OCI-LY7 (cell line): ENCODE measurements around the gene PNPLA1. TPM values are rescaled to one million over a fixed set of nuclear protein-coding genes. Genes with fewer than 3 reads are reported as not detected.

Source experiments
- BruUV-seq: library from RNA; stranded (reverse); fragments of 400-500 nt; replicated peaks from 2 replicates; lab custom pipeline; 2021; lab: Mats Ljungman, UMichigan
- CTCF ChIA-PET: fragments of 300-600 bp; sonication (Branson Sonifier 250); formaldehyde crosslinking; loops from one replicate; lab custom pipeline; 2022; ENCODE audit warnings: antibody characterized with exemption; ENCODE audit not compliant: unreplicated experiment; lab: Charles Lee
- POLR2A ChIA-PET: fragments of 300-600 bp; sonication (Branson Sonifier 250); formaldehyde crosslinking; loops from one replicate; lab custom pipeline; 2022; ENCODE audit warnings: antibody characterized with exemption; lab: Charles Lee
- DNase-seq: peaks from one replicate; pipeline ENCODE4 v3.0.0-alpha.2; 2015; ENCODE audit warnings: low spot score
- H2AFZ ChIP-seq: fragments of 200-600 bp; sonication (generic), shearing (Covaris generic); 2 replicates; pipeline ENCODE4 v1.6.1; 2014; ENCODE audit warnings: mild to moderate bottlenecking, antibody characterized with exemption, low read length, moderate library complexity
- H3K27ac ChIP-seq: fragments of 200-600 bp; sonication (generic); 2 replicates; pipeline ENCODE4 v1.5.1; 2014; ENCODE audit warnings: mixed run types, low read depth, mild to moderate bottlenecking, moderate library complexity, low read length, inconsistent platforms; ENCODE audit not compliant: poor library complexity, severe bottlenecking
- H3K36me3 ChIP-seq: fragments of 200-600 bp; sonication (generic); 2 replicates; pipeline ENCODE4 v1.6.1; 2014; ENCODE audit warnings: mild to moderate bottlenecking, antibody characterized with exemption, low read length, moderate library complexity, mixed read lengths; ENCODE audit not compliant: insufficient read depth
- H3K4me1 ChIP-seq: fragments of 200-600 bp; sonication (generic); 2 replicates; pipeline ENCODE4 v1.5.1; 2014; ENCODE audit warnings: mild to moderate bottlenecking, low read length; ENCODE audit not compliant: insufficient read depth, poor library complexity, severe bottlenecking
- H3K4me2 ChIP-seq: fragments of 200-600 bp; sonication (generic); 2 replicates; pipeline ENCODE4 v1.6.1; 2014; ENCODE audit warnings: mild to moderate bottlenecking, low read length
- H3K4me3 ChIP-seq: fragments of 200-600 bp; sonication (generic); 2 replicates; pipeline ENCODE4 v1.5.1; 2014; ENCODE audit warnings: mild to moderate bottlenecking, low read depth, low read length; ENCODE audit not compliant: poor library complexity, severe bottlenecking
- H3K79me2 ChIP-seq: fragments of 200-600 bp; sonication (generic); 2 replicates; pipeline ENCODE4 v1.6.1; 2016; ENCODE audit warnings: low read depth, mild to moderate bottlenecking, low read length, moderate library complexity, mixed read lengths; ENCODE audit not compliant: insufficient read depth
- H3K9me2 ChIP-seq: fragments of 200-600 bp; sonication (generic); 2 replicates; pipeline ENCODE4 v1.6.1; 2016; ENCODE audit warnings: mild to moderate bottlenecking, low read length, mixed read lengths; ENCODE audit not compliant: insufficient read depth
- H3K9me3 ChIP-seq: fragments of 200-600 bp; sonication (generic); 2 replicates; pipeline ENCODE4 v1.6.1; 2014; ENCODE audit warnings: mild to moderate bottlenecking, mixed run types, low read length, mixed read lengths
- H4K20me1 ChIP-seq: fragments of 200-600 bp; sonication (generic); 2 replicates; pipeline ENCODE4 v1.6.1; 2014; ENCODE audit warnings: mild to moderate bottlenecking, antibody characterized with exemption, low read length, moderate library complexity, mixed read lengths; ENCODE audit not compliant: insufficient read depth
- EZH2phosphoT487 ChIP-seq: fragments of 200-600 bp; sonication (generic); IDR thresholded peaks from 2 replicates; pipeline ENCODE4 v1.6.1; 2018; ENCODE audit warnings: low read depth, borderline replicate concordance, mild to moderate bottlenecking, mixed run types, antibody characterized with exemption, low read length, moderate library complexity, mixed read lengths
- intact Hi-C: fragments of 100-400 bp; cut with micrococcal nuclease; formaldehyde crosslinking; loops from one replicate; pipeline ENCODE4 v1.10.0; 2022; ENCODE audit not compliant: unreplicated experiment
- total RNA-seq, 2 experiments: library from RNA; depleted of rRNA in 1 of 2; stranded (reverse); fragments of >200 nt in 1 of 2; shearing (Covaris generic) in 1 of 2; gene quantifications; 2 replicates each; pipeline ENCODE4 v1.2.3, GENCODE V29; 2014 to 2022
- TF ChIP-seq, protein P1 (sequence below): fragments of 200-600 bp; sonication (generic); conservative IDR thresholded peaks from 2 replicates; pipeline ENCODE4 v1.5.1; 2014; ENCODE audit warnings: mild to moderate bottlenecking, antibody characterized with exemption, low read length, moderate library complexity, mixed read lengths

The PNPLA1 gene
- total RNA-seq, 2 experiments from 2014 or later: not detected

DNA sequence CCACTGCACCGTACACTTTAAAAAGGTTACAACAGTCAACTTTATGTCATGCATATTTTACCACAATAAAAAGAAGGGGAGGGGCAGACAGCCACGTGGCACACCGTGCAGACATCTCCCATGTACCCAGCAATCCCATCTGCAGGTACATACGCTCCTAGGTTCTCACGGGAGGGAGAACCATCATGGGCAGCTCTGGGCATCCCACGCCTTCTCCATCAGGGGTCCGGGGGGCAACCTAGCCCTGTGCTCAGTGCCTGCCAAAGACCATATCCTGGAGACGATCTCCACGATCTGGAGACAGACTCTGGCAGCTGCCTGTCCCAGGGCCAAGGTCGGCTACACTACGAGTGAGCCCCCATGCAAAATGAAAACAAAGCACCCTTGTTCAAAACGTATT lies 69.3 kb downstream of the PNPLA1 start:
- BruUV-seq: no TSS peak
- intact Hi-C loops: no loop called here
- ChIA-PET POLR2A (no interaction called here), CTCF (no interaction called here)
- H2AFZ ChIP-seq: no peak overlapping the region
- no peaks in the 10 kb centered on the region for H3K36me3 ChIP-seq
- H3K27ac ChIP-seq: no peak overlapping the region
- no peak for TF ChIP-seq EZH2phosphoT487
- TF ChIP-seq, protein P1, sequence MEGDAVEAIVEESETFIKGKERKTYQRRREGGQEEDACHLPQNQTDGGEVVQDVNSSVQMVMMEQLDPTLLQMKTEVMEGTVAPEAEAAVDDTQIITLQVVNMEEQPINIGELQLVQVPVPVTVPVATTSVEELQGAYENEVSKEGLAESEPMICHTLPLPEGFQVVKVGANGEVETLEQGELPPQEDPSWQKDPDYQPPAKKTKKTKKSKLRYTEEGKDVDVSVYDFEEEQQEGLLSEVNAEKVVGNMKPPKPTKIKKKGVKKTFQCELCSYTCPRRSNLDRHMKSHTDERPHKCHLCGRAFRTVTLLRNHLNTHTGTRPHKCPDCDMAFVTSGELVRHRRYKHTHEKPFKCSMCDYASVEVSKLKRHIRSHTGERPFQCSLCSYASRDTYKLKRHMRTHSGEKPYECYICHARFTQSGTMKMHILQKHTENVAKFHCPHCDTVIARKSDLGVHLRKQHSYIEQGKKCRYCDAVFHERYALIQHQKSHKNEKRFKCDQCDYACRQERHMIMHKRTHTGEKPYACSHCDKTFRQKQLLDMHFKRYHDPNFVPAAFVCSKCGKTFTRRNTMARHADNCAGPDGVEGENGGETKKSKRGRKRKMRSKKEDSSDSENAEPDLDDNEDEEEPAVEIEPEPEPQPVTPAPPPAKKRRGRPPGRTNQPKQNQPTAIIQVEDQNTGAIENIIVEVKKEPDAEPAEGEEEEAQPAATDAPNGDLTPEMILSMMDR: no peak
- no peaks in the 10 kb centered on the region for H4K20me1 ChIP-seq
- H3K9me2 ChIP-seq: no peaks in the 10 kb centered on the region
- H3K4me3 ChIP-seq: no peak overlapping the region
- DNase-seq: no peak
- H3K79me2 ChIP-seq: no peaks in the 10 kb centered on the region
- H3K9me3 ChIP-seq: no peaks in the 10 kb centered on the region
- no peak overlapping the region for H3K4me2 ChIP-seq
- H3K4me1 ChIP-seq: no peaks in the 10 kb centered on the region

DNA sequence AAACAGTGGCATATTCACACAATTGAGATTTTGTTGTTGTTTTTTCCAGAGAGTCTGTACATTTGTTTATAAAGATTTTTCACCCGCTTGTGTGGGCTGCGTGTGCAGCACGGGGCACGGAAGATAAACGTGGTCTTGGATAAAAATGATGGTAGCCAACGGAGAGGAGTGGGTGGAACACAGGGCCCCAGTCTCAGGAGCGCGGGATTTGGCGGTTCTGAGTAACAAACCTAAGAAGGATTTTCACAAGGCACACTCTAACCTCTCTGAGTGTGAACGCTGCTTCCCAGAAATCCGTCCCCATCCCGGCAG lies 70.4 kb downstream of the PNPLA1 start:
- POLR2A ChIA-PET: no interaction called here

More for the DNA sequence above, 70.4 kb downstream of the PNPLA1 start:
- Histone ChIP-seq H3K4me2 (no peak overlapping the region), H3K4me1 (no peaks in the 10 kb centered on the region), H3K9me2 (no peaks in the 10 kb centered on the region), H3K36me3 (no peaks in the 10 kb centered on the region), H2AFZ (no peak overlapping the region), H3K4me3 (no peak overlapping the region), H4K20me1 (no peaks in the 10 kb centered on the region), H3K9me3 (no peaks in the 10 kb centered on the region), H3K79me2 (no peaks in the 10 kb centered on the region), H3K27ac (no peak overlapping the region)
- CTCF ChIA-PET: no interaction called here
- no peak for DNase-seq
- intact Hi-C loops: no loop called here
- no TSS peak for BruUV-seq
- TF ChIP-seq, protein P1: no peak
- no peak for TF ChIP-seq EZH2phosphoT487
